Measurements from ENCODE around the gene SPPL2A. TPM values are rescaled to one million over a fixed set of nuclear protein-coding genes. Genes with fewer than 3 reads are reported as not detected.

Gene SPPL2A
- total RNA-seq, 1 experiment from 2014 or later, result 38.6 TPM

GRCh38 chr15:50808728-50809127 is 43.2 kb upstream of the SPPL2A start:
- H3K27ac Mint-ChIP-seq, result no peak overlapping the region

GRCh38 chr15:50803479-50804180 is 38.1 kb upstream of the SPPL2A start:
- POLR2A ChIA-PET, result interaction anchor here (0.6 kb wide), 1 partner anchor 86 kb away, joined by 3 read pairs; no protein-coding TSS in a partner anchor
- no peak for TF ChIP-seq IRF2 (CRISPR knock-in tag; IDR thresholded peaks at IDR 0.05; ENCODE audit: borderline replicate concordance, low read depth)

More at GRCh38 chr15:50808728-50809127, 43.2 kb upstream of the SPPL2A start:
- ATAC-seq (no peak), DNase-seq (ENCODE audit: low spot score) (no peak)
- no peaks in the 10 kb centered on the region for H3K27me3 Mint-ChIP-seq (ENCODE audit: low read depth)
- ChIA-PET CTCF (no interaction called here), POLR2A (interaction anchor here (0.5 kb wide), 1 partner anchor 43 kb away, joined by 3 read pairs; the partner anchor contains the start of gene SPPL2A)
- H3K9me3 Mint-ChIP-seq, result no peaks in the 10 kb centered on the region
- no peak overlapping the region for H3K4me3 Mint-ChIP-seq
- H3K4me1 Mint-ChIP-seq, result peaks cover 5% of the 10 kb centered on the region
- no peak for TF ChIP-seq ZNF425 (CRISPR knock-in tag; conservative IDR thresholded peaks at IDR 0.05)
- TF ChIP-seq ZNF396 (CRISPR knock-in tag; IDR thresholded peaks at IDR 0.05; ENCODE audit: borderline replicate concordance), result no peak
- TF ChIP-seq ZNF281 (CRISPR knock-in tag; IDR thresholded peaks at IDR 0.05), result no peak
- TF ChIP-seq ZNF219 (CRISPR knock-in tag; IDR thresholded peaks at IDR 0.05; ENCODE audit: borderline replicate concordance), result no peak
- TF ChIP-seq IRF1 (CRISPR knock-in tag; IDR thresholded peaks at IDR 0.05), result no peak
- no peak for TF ChIP-seq NFYB (CRISPR knock-in tag; conservative IDR thresholded peaks at IDR 0.05; ENCODE audit: low read depth)
- no peak for TF ChIP-seq E2F1 (CRISPR knock-in tag; IDR thresholded peaks at IDR 0.05)
- TF ChIP-seq TEAD4 (CRISPR knock-in tag; IDR thresholded peaks at IDR 0.05), result no peak
- TF ChIP-seq ATF1 (CRISPR knock-in tag; IDR thresholded peaks at IDR 0.05), result no peak
- TF ChIP-seq ETV6 (CRISPR knock-in tag; IDR thresholded peaks at IDR 0.05), result no peak
- no peaks in the 10 kb centered on the region for H3K36me3 Mint-ChIP-seq

GRCh38 chr15:50800715-50801114 is 35.2 kb upstream of the SPPL2A start:
- Mint-ChIP-seq H3K27me3 (ENCODE audit: low read depth) (no peaks in the 10 kb centered on the region), H3K9me3 (no peaks in the 10 kb centered on the region), H3K4me3 (no peak overlapping the region), H3K36me3 (no peaks in the 10 kb centered on the region), H3K4me1 (no peaks in the 10 kb centered on the region), H3K27ac (no peak overlapping the region)
- ATAC-seq (no peak), DNase-seq (ENCODE audit: low spot score) (no peak)
- ChIA-PET POLR2A (no interaction called here), CTCF (interaction anchor here (0.6 to 1.3 kb wide), 2 partner anchors 21 to 54 kb away, joined by 3 read pairs; no protein-coding TSS in a partner anchor)
- TF ChIP-seq RELA (CRISPR knock-in tag; IDR thresholded peaks at IDR 0.05; ENCODE audit: borderline replicate concordance) (no peak), JAZF1 (CRISPR knock-in tag; IDR thresholded peaks at IDR 0.05) (no peak), ARID4B (CRISPR knock-in tag; IDR thresholded peaks at IDR 0.05; ENCODE audit: borderline replicate concordance) (no peak), E2F4 (CRISPR knock-in tag; IDR thresholded peaks at IDR 0.05; ENCODE audit: borderline replicate concordance, low read depth) (no peak)

More at GRCh38 chr15:50803479-50804180, 38.1 kb upstream of the SPPL2A start:
- CTCF ChIA-PET, result interaction anchor here (0.7 kb wide), 1 partner anchor 82 kb away, joined by 5 read pairs; no protein-coding TSS in a partner anchor
- H3K27me3 Mint-ChIP-seq (ENCODE audit: low read depth), result no peaks in the 10 kb centered on the region
- H3K4me3 Mint-ChIP-seq, result no peak overlapping the region
- DNase-seq (ENCODE audit: low spot score), result no peak
- peaks cover under 1% of the 10 kb centered on the region; the same call in 1 of the 2 replicates for H3K4me1 Mint-ChIP-seq
- no peak overlapping the region for H3K27ac Mint-ChIP-seq
- no peak for ATAC-seq
- H3K9me3 Mint-ChIP-seq, result no peaks in the 10 kb centered on the region
- H3K36me3 Mint-ChIP-seq, result no peaks in the 10 kb centered on the region

Data from WTC11 (cell line).